GM21737 (cell line): ENCODE measurements around the gene GPC1.

ENCODE experiments used
- ATAC-seq: cut with Tn5 transposase; IDR thresholded peaks from one replicate; pipeline ENCODE4 v1.9.1; 2021; ENCODE audit warnings: mild to moderate bottlenecking, moderate library complexity; ENCODE audit not compliant: unreplicated experiment

The GPC1 gene

DNA sequence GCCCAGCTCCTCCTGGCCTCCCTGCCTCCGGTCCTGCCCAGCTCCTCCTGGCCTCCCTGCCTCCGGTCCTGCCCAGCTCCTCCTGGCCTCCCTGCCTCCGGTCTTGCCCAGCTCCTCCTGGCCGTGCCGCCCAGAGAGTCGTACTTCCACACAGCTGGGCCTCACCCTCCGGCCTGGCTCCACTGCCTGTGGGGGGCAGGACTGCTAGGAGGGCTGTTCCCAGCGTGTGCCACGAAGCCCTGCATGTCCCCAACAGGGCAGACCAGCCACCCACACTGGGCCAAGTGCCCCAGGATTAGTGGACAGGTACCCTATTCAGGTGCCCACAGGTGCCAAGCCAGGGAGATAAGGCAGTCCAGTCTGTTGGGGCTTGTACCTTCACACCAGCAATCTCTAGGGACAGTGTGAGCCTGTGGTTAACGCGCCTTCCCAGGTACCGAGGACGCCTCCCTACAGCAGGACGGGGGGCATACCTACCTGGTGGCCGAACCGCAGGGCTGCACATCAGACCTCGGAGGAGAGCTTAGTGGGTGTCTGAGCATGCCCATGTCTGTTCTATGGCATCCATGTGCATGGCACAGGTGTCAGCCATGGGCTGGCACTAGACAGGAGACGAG, 5.3 kb downstream of the GPC1 start:
- no peak for ATAC-seq

DNA sequence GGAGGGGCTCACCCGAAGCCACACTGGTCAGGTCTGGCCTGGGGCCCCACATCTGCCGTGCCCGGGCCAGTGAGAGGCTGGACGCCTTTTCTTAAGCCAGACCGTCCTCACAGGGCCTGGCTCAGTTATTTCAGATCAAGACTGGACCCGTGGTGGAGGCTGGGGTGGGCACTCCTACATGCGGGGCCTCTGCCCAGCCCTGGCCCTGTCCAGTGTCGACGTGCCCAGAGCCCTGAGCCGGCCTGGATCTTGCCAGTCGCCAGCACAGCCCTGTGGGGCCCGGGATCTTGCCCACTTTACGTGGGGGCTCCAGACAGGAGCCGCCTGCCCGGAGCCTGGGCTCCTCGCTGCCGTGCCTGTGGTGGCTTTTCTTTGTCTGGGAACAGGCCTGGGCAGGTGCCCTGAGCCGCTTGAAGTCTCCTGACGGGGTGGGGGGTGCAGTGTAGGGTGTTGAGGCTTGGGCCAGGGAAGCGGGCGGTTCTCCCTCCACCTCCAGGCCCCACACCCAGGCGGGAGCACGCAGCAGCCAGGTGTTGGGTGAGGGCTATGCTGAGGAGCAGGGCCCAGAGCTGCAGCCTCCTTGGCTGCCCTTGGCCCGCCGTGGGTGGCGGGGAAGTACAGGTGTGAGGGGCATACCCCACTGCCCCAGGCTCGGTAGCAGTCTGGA, 6.0 kb downstream of the GPC1 start:
- no peak for ATAC-seq

DNA sequence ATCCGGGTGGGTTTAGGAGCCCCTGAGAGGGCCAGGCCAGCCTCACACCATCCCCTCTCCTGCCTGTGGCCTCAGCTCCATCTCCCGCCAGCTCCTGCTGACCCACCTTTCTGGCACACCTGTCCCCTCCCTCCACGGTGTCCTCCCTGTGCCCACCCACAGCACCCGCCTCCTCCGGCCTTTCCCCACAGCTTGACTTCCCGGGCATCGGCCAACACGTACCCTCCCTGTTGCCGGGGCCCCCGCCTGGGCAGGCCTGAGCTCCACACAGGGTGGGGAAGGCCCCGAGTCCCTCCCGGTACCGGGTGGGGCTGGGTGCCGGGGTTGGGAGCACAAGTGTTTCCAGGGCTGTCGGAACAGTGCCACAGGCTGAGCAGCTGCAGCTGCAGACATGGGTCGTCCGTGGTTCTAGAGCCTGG, 6.5 kb downstream of the GPC1 start:
- no peak for ATAC-seq

DNA sequence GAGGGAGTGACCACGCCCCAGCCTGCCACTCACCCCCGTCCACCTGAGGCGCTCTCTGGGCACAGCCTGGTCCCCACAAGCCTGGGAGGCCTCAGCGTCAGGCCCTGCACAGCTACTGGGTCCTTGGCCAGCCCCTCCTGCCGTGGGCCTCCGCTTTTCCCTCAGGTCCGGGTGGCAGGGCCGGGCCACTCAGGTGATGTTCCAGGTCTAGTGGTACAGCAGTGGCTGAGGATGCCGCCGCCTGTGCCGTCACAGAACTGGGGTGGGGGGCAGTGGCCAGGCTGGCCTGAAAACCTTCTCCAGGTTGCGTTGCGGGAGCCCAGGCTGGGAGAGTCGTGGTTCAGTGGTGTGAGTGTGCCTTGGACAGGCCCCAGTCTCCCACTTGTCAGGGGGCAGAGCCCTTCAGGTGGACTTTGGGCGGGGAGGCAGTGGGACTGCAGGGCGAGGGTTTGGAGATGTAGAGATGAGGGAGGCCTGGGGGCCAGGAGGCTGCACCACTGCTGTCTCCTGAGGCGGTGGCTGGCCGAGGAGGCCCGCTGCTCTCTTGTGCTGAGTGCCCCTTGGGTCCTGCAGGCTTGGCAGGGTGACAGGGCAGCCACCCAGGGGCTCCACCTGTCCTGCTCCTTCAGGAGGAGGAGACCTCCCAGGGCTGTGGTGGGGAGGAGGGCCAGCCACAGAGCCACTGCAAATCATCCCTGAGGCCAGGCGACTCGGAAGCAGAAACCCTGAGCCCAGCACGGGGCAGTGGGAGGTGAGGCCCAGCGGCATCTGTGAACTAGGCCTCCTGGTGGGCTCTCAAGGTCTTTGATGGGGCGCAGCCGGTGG, 7.6 kb downstream of the GPC1 start:
- ATAC-seq: no peak

DNA sequence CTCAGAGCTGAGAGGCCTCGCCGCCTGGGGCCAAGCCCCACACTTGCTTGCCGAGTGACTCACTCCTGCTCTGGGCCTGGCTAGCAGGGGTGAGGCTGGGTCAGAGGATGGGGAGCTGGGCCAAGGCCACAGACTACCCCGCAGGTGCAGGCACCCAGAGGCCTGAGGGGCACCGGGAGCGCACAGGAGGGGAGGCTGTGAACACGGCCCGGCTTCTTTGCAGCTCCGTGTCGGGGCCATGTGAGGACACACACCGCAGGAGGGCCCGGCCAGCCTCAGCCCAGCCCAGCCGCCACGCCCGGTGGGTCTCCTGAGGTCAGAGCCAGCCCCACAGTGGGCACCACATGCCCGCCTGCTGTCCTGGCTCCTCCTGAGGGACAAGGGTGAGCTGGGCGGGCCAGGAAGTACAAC, 8.4 kb downstream of the GPC1 start:
- ATAC-seq: no peak

DNA sequence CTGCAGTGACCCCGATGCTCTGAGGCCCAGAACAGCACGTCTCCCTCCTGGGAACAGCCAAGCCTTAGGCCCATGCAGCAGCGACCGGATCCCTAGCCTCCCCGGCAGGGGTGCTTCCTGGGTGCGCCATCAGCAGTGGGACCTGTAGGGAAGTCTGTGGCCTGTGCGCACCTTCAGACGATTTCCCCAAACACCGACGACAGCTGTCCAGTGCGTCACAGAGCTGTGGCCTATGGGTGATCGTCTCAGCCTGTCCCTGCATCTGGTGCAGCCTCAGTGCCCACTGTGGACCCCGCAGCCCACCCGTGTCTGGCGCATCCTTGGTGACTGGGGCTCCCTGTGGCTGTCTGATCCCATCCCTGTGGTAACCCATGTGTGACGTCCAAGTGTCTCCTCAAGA, 9.0 kb downstream of the GPC1 start:
- ATAC-seq: no peak

DNA sequence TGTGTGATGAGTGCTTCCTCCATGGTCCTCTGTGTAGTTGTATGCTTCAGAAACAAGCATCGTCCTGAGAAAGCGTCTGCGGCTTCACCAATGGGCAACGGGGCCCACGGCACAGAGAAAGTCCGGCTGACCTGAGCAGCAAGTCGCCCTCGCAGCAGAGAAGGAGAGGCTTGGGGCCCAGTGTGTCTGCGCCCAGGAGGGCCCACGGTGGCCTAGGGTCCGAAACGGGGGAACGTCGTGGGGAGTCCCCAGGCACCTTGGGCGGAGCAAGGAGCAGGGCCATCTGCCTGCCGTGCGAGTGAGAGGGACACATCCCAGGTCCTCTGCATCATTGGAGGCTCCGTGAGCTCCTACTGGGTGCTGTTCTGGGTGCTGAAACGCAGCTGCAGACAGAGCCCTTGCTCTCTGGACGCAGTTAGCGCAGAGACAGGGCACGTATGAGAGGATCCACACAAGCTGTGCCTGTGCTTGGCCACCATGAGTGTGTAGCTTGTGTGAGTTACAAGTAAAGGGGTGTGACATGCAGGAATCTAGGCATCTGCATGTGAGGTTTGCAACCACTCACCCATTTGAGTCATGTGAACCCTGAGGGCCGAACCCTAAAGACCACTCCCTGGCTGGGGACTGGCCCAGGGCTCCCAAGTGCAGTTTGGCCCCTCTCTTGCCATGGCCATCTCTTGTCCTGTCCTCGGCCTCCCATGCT, 10.6 kb downstream of the GPC1 start:
- no peak for ATAC-seq

DNA sequence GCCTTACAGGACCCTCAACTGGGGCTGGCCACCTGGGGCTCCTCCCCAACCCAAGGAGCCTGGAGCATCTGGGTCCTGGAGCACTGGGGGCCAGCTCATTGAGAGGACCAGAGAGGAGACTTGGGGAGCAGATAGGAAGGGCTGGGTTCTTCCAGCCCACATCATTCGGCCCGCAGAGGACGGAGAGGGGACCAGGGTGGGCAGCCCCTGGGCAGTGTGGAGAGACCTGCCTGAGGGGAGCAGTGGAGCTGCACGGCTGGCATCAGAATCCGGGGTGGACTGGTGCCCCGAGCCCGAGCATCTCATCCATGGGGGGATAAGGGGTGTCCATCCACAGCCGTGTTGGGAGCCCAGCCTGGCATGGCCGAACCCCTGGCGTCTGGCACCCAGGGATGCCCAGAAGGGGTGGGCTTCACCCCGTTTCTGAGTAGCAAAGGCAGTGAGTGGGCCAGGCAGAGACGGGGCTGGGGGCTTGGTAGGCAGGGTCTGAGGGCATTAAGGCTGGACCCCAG, 11.3 kb downstream of the GPC1 start:
- ATAC-seq: no peak

DNA sequence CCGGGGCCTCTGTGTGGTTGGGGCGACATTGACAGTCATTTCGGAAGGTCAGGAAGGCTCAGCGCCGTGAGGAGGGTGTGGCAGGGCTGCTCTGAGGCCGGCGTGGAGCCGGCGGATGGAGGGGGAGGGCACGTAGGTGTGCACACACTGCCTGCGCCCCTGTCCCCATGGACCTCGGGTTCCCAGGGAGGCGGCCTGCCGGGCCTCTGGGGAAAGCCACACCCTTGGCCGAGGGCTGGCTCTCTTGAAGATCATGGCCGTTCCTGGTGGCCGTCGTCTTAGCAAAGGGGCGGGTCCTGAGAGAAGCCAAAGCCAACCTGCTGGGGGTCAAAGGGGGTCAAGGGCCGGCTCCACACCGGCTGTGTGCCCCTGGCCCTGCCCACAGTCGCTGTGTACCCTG, 11.9 kb downstream of the GPC1 start:
- no peak for ATAC-seq

DNA sequence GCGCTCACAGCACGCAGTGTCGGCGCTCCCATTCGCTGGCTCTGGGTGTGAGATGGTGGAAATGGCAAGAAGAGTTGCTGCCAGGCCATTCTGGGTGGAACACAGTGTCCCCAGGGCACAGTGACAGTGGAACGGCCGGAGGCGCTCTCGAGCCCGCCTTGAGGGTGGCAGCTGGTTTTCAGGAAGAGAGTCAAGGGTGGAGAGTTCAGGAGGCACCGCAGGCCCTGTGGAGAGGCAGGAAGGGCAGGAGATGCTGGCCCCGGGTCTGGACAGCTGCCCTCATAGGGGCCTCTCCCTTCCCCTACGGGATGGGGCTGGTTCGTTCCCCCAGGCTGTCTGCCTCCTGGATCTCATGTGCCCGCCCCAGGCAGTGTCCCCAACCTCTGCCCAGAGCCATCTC, 12.5 kb downstream of the GPC1 start:
- ATAC-seq: no peak

DNA sequence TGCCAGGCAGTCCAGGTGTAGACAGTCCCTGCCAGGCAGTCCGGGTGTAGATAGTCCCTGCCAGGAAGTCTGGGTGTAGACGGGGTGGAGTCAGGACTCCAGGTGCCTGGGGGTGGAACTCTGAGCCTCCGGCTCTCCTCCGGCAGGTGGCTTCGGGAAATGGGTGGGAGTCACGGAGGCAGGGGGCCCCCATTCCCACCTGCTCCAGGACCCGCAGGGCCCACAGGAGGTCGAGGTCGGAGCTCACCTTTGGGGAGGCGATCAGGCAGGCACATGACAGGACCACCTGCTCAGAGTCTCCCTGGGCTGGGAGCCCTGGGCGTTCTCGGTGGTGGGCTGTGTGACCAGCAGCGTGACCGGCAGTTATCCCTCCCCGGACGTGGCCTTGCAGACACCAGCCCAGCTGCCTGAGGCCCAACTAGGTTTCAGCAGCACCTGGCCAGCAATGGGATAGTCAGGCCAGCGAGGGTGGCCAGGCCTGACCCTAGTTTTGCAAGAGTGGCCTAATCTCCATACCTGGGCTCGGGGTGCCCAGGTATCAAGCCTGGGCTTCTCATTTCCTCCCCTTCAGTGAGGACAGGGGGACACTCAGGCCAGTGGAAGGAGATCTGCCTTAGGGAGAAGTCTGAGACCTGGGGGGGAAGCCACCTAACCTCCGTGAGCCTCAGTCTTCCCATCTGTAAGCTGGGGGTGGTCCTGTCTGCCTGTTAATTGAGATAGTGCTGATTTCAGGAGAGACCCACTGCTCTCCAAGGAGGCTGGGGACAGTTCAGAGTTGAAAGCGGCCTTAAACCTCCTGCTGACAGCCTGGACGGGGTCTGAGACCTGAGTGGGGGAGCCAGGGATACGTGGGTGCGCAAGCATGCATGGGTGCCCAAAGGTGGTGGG, 13.2 kb downstream of the GPC1 start:
- no peak for ATAC-seq

DNA sequence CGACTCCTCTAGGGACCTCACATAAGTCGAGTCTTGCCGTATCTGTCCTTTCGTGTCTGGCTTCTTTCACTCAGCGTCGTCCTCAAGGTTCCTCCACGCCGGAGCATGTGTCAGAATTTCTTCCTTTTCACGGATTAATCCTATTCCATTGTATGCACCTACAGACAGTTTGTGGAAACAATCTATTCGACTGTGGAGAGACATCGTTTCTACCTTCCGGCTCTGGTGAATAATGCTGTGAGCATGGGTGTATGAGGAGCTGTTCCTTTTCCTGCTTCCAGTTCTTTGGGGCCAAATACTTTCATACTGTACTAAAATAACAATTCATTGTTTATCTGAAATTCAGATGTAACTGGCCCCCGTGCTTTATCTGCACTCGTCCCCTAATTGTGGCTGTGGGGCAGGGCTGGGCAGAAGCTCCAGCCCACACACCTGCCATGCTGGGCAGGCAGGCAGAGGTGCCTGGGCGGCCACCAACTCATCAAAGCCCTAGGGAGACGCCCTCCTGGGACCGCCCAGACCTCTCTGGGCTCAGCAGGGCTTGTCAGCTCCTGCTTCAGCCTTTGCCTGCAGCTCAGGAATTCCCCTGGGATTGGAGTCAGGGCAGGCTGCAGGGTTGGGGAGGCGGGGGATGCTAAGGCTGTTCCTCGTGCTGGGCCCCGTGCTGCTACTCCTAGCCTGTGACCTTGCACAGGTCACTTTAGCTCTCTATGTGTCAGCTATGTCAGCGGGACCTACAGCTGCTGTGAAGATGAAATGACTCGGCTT, 14.5 kb downstream of the GPC1 start:
- ATAC-seq: no peak

DNA sequence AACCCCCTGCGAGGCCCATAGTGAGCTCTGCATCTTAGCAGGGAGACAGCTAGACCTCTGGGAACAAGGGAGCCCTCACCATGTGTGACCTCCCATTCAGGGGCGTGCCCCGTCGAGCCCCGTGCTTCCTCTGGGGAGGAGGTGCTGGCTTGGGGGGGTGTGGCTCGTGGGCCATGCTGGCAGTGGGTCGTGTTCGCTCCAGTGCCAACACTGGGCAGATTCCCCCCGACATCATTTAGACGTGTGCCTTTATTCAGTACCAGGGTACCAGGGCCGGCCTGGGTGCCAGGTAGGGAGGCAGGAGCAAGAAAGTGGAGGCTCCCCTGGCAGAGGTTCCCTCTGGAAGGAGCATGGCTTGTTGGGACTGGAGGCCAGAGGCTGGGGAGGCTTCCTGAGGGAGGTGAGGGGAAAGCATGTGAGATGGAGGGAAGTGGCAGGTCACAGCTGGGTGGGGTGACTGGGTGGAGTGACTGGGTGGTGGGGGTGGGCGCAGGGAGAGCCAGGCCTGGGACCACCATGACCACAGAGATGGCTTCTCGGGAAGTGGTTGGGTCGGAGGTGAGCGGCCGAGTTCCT, 15.2 kb downstream of the GPC1 start:
- no peak for ATAC-seq

DNA sequence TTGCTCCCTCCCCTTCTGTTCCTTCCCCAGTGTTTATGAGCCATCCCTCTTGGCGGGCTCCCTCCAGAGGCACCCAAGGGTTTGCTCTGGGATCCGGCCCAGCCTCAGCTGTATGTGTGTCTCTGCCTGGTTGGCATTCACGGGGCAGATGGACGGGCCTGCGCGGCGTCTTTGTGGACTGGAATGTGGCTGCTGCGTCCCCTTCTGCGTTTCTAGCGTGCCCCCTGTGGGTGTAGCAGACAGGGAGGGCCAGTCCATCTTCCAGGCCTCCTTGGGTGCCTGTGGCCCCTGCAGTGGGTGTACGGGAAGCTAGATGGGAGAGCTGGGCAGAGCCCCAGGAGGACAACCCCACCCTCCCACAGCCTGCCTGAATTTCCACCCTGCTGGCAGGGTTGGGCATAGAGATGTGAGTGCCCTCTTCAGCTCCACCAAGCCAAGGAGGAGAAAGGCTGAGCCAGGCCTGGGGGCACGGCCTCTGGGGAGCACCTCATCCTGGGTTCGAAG, 15.7 kb downstream of the GPC1 start:
- no peak for ATAC-seq

DNA sequence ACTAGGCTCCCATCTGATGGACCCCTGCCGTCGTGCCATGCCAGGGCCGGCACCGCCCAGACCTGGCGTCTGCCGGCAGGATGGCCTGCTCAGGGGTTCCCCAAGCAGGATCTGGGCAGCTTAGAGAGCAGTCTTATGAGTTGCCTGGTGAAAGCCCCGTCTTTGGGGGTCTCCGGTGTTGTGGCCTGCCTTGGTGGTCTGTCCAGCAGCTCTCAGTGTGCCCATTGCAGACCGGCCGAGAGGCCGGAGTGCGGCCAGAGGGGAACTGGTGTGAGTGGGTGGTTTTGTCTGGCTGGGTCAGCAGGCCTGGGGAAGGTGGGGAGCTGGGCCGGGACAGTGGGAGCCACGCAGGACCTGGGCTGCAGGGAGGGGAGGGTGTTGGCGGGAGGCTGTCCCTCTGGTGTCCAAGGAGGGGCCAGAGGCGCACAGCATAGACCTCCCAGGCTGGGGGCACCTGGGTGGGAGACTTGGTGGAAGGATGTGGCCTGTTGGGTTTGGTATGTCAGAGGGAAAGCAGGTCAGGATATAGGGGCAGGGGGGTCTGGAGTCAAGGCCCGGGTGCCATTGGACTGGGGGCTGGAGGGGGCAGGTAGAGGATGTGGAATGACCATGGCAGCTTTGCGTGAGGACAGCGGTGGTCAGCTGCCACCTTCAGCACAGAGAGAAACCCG, 16.5 kb downstream of the GPC1 start:
- ATAC-seq: no peak

DNA sequence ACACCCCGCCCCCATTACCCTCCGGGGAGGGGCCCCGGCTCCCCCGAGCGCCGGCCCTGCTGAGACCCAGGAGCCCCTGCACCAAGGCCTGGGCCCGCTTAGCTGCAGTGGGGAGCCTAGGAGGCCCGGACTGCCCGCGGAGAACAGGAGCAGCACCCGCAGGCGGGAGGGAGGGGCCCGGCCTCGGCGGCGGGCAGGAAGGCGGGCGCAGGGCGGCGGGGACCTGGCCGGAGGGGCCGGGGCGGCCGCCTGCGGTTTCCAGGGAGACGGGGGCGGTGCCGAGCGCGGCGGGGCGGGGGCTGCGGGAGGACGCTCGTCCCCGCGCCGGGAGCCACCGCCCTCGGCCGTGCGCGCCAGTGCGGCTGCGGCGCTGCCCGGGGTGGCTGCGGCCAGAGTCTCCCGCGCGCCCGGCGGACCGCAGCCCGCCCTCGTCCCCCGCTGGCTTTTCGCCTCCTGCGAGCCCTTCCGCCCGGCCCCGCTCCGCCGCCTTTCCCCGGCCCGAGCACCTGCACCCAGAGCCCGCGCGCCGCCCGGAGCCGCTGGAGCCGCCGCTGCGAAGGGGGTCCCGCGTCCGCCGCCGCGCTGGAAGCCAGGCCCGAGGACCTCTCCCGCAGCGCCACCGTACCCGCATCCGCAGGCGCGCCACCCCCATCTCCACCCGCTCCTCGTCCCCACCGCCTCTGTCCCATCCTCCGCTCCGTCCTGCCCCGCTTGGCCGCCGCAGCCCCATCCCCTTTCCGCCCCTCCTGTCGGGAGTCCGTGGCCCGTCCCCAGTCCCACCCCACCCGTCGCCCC, 17.2 kb downstream of the GPC1 start:
- no peak for ATAC-seq

DNA sequence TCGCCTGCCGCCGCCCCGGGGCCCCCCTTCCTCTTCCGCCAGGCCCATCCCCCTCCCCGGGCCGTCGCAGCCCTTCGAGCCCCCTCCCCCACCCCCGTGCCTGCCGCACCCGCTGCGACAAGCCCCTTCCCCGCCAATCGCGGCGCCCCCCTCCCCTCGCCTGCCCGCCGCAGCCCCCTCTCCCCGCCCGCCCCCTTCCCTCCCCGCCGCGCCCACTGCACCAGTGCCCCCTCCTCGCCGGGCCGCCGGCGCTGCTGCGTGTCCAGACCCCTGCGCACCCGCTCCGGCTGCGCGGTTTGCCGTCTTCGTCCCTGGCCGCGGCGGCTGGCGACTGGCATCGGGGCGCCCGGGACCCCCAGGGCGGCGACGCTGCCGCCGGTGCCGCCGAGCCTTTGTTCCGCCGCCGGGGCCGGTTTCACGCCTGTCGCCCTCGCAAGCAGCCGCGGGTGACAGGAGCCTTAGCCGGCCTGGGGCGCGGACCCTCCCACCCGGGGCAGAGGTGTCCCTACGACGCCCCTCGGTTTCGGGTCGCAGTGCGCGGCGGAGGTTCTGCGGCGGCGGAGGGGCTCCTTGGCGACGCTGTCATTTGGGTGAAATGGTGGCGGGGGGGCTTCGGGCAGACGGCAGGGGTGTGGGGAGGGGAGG, 18.1 kb downstream of the GPC1 start:
- ATAC-seq: no peak
